ENCODE measurements around the gene GNE. TPM values are rescaled to one million over a fixed set of nuclear protein-coding genes. Genes with fewer than 3 reads are reported as not detected.

GNE gene
- total and polyA plus RNA-seq, 10 of the 15 experiments (the other 5 are each of a cell fraction or from before 2014, with no cell fraction given): 4.1 to 13.6 (median 10.7) TPM

Small RNAs within 50 kb of the gene (small RNA-seq; reads per million reads assigned to genes)
- gene RNU4-53P: not detected

Other genes starting within 250 kb of the GNE start
- gene RECK, start 221.5 kb downstream of the GNE start, total RNA-seq (2014; rRNA removed): 0.06 TPM in 1 of 2 replicates, not detected in the other
- gene RECK, start 221.5 kb downstream of the GNE start, total RNA-seq (2014; rRNA removed; fragmentation: Illumina TruSeq; extraction: Trizol): 0.13 TPM in 1 of 2 replicates, not detected in the other
- gene RECK, start 221.5 kb downstream of the GNE start, total RNA-seq (2021): 0.10 and 0.21 TPM in 2 replicates
- gene RECK, start 221.5 kb downstream of the GNE start, polyA plus RNA-seq (2011; rRNA removed): 0.15 and 0.20 TPM in 2 replicates
- gene RECK, start 221.5 kb downstream of the GNE start, polyA plus RNA-seq (2014; fragmentation: Illumina TruSeq; extraction: Trizol): 0.08 and 0.13 TPM in 2 replicates
- under 1 TPM; 0.02 to 0.07 TPM for gene RECK, start 221.5 kb downstream of the GNE start, polyA plus RNA-seq (2014; fragmentation: Nextera tagmentation; extraction: Ambion mirVana)
- gene RECK, start 221.5 kb downstream of the GNE start, polyA plus RNA-seq (2014; rRNA removed): 0.11 and 0.36 TPM in 2 replicates
- gene RECK, start 221.5 kb downstream of the GNE start, polyA plus RNA-seq (2016; fragmentation: Nextera tagmentation; extraction: Ambion mirVana): under 1 TPM; 0.29 to 0.40 TPM
- gene GLIPR2, start 121.7 kb downstream of the GNE start, total RNA-seq (2014; rRNA removed): 2.1 and 2.5 TPM in 2 replicates
- 2.0 and 2.1 TPM in 2 replicates for gene GLIPR2, start 121.7 kb downstream of the GNE start, total RNA-seq (2014; rRNA removed; fragmentation: Illumina TruSeq; extraction: Trizol)
- 2.6 and 3.5 TPM in 2 replicates for gene GLIPR2, start 121.7 kb downstream of the GNE start, total RNA-seq (2021)
- gene GLIPR2, start 121.7 kb downstream of the GNE start, polyA plus RNA-seq (2011; rRNA removed): 0.24 and 0.41 TPM in 2 replicates
- 3.4 and 4.0 TPM in 2 replicates for gene GLIPR2, start 121.7 kb downstream of the GNE start, polyA plus RNA-seq (2014; fragmentation: Illumina TruSeq; extraction: Trizol)
- 1 to 10 TPM; 2.1 to 2.3 TPM for gene GLIPR2, start 121.7 kb downstream of the GNE start, polyA plus RNA-seq (2014; fragmentation: Nextera tagmentation; extraction: Ambion mirVana)
- gene GLIPR2, start 121.7 kb downstream of the GNE start, polyA plus RNA-seq (2014; rRNA removed): 1.8 and 3.2 TPM in 2 replicates
- gene GLIPR2, start 121.7 kb downstream of the GNE start, polyA plus RNA-seq (2016; fragmentation: Nextera tagmentation; extraction: Ambion mirVana): 1 to 10 TPM; 1.2 to 1.7 TPM
- gene CCIN, start 89.1 kb downstream of the GNE start, total RNA-seq (2014; rRNA removed): not detected in 2 replicates
- gene CCIN, start 89.1 kb downstream of the GNE start, total RNA-seq (2014; rRNA removed; fragmentation: Illumina TruSeq; extraction: Trizol): not detected in 2 replicates
- gene CCIN, start 89.1 kb downstream of the GNE start, total RNA-seq (2021): not detected in 2 replicates
- not detected in 2 replicates for gene CCIN, start 89.1 kb downstream of the GNE start, polyA plus RNA-seq (2011; rRNA removed)
- not detected in 2 replicates for gene CCIN, start 89.1 kb downstream of the GNE start, polyA plus RNA-seq (2014; fragmentation: Illumina TruSeq; extraction: Trizol)
- not detected for gene CCIN, start 89.1 kb downstream of the GNE start, polyA plus RNA-seq (2014; fragmentation: Nextera tagmentation; extraction: Ambion mirVana)
- not detected in 2 replicates for gene CCIN, start 89.1 kb downstream of the GNE start, polyA plus RNA-seq (2014; rRNA removed)
- gene CCIN, start 89.1 kb downstream of the GNE start, polyA plus RNA-seq (2016; fragmentation: Nextera tagmentation; extraction: Ambion mirVana): not detected
- gene CLTA, start 67.5 kb downstream of the GNE start, total RNA-seq (2014; rRNA removed): 150 and 174 TPM in 2 replicates
- 125 and 137 TPM in 2 replicates for gene CLTA, start 67.5 kb downstream of the GNE start, total RNA-seq (2014; rRNA removed; fragmentation: Illumina TruSeq; extraction: Trizol)
- gene CLTA, start 67.5 kb downstream of the GNE start, total RNA-seq (2021): 163 and 172 TPM in 2 replicates
- 171 and 182 TPM in 2 replicates for gene CLTA, start 67.5 kb downstream of the GNE start, polyA plus RNA-seq (2011; rRNA removed)
- gene CLTA, start 67.5 kb downstream of the GNE start, polyA plus RNA-seq (2014; fragmentation: Illumina TruSeq; extraction: Trizol): 114 and 165 TPM in 2 replicates
- gene CLTA, start 67.5 kb downstream of the GNE start, polyA plus RNA-seq (2014; fragmentation: Nextera tagmentation; extraction: Ambion mirVana): 100 to 1,000 TPM in 1 of 2 experiments, 10 to 100 TPM in 1; 49.0 to 103 TPM
- 234 and 241 TPM in 2 replicates for gene CLTA, start 67.5 kb downstream of the GNE start, polyA plus RNA-seq (2014; rRNA removed)
- 100 to 1,000 TPM; 200 to 201 TPM for gene CLTA, start 67.5 kb downstream of the GNE start, polyA plus RNA-seq (2016; fragmentation: Nextera tagmentation; extraction: Ambion mirVana)
- gene RNF38, start 141.8 kb upstream of the GNE start, total RNA-seq (2014; rRNA removed): 10.4 and 13.3 TPM in 2 replicates
- gene RNF38, start 141.8 kb upstream of the GNE start, total RNA-seq (2014; rRNA removed; fragmentation: Illumina TruSeq; extraction: Trizol): 16.4 and 16.7 TPM in 2 replicates
- 31.3 and 34.7 TPM in 2 replicates for gene RNF38, start 141.8 kb upstream of the GNE start, total RNA-seq (2021)
- gene RNF38, start 141.8 kb upstream of the GNE start, polyA plus RNA-seq (2011; rRNA removed): 24.7 and 32.0 TPM in 2 replicates
- gene RNF38, start 141.8 kb upstream of the GNE start, polyA plus RNA-seq (2014; fragmentation: Illumina TruSeq; extraction: Trizol): 24.0 and 29.1 TPM in 2 replicates
- 1 to 10 TPM; 5.1 to 7.3 TPM for gene RNF38, start 141.8 kb upstream of the GNE start, polyA plus RNA-seq (2014; fragmentation: Nextera tagmentation; extraction: Ambion mirVana)
- 13.7 and 15.6 TPM in 2 replicates for gene RNF38, start 141.8 kb upstream of the GNE start, polyA plus RNA-seq (2014; rRNA removed)
- gene RNF38, start 141.8 kb upstream of the GNE start, polyA plus RNA-seq (2016; fragmentation: Nextera tagmentation; extraction: Ambion mirVana): 10 to 100 TPM; 11.4 to 11.7 TPM

Data from GM12878 (cell line).